Caco-2 (cell line): ENCODE data around the gene EZH2. TPM values are rescaled to one million over a fixed set of nuclear protein-coding genes. Genes with fewer than 3 reads are reported as not detected.

Source experiments
- BruUV-seq: library from RNA; stranded (reverse); fragments of 400-500 nt; replicated peaks from 2 replicates; lab custom pipeline; 2021; lab: Mats Ljungman, UMichigan
- CTCF ChIA-PET: fragments of 300-600 bp; sonication (Branson Sonifier 250); formaldehyde crosslinking; loops from one replicate; lab custom pipeline; 2022; ENCODE audit warnings: antibody characterized with exemption; lab: Charles Lee
- POLR2A ChIA-PET: fragments of 300-600 bp; sonication (Branson Sonifier 250); formaldehyde crosslinking; loops from one replicate; lab custom pipeline; 2022; ENCODE audit warnings: antibody characterized with exemption; lab: Charles Lee
- DNase-seq, 2 experiments: peaks; one replicate each; pipeline versions ENCODE4 v3.0.0 to v3.0.0-alpha.2; 2020 to 2022
- H3K27me3 ChIP-seq: replicated peaks from 2 replicates; pipeline ENCODE4 v1.6.0; 2011; ENCODE audit warnings: low read length; ENCODE audit not compliant: control insufficient read depth, insufficient read depth
- H3K36me3 ChIP-seq: 2 replicates; pipeline ENCODE4 v1.5.1; 2011; ENCODE audit warnings: low read length; ENCODE audit not compliant: control insufficient read depth, insufficient read depth
- H3K4me1 ChIP-seq: fragments of 250-450 bp; sonication (Bioruptor Pico); 2 replicates; pipeline ENCODE4 v1.5.1; 2020; ENCODE audit warnings: mild to moderate bottlenecking
- H3K4me3 ChIP-seq: 2 replicates; pipeline ENCODE4 v1.5.1; 2011; ENCODE audit warnings: low read depth, mild to moderate bottlenecking, control low read depth, low read length
- H3K9me3 ChIP-seq: fragments of 250-450 bp; sonication (Bioruptor Pico); 2 replicates; pipeline ENCODE4 v1.5.1; 2020; ENCODE audit warnings: mild to moderate bottlenecking, moderate library complexity
- H3K27ac Mint-ChIP-seq: one replicate; pipeline ENCODE4 v1.8.0; 2022; ENCODE audit warnings: mixed read lengths; ENCODE audit not compliant: unreplicated experiment
- H3K27me3 Mint-ChIP-seq: one replicate; pipeline ENCODE4 v1.8.0; 2022; ENCODE audit warnings: mixed read lengths; ENCODE audit not compliant: insufficient read depth, unreplicated experiment
- H3K36me3 Mint-ChIP-seq: one replicate; pipeline ENCODE4 v1.8.0; 2022; ENCODE audit warnings: mild to moderate bottlenecking, mixed read lengths; ENCODE audit not compliant: insufficient read depth, unreplicated experiment
- H3K4me1 Mint-ChIP-seq: one replicate; pipeline ENCODE4 v1.8.0; 2022; ENCODE audit warnings: low read depth, mixed read lengths; ENCODE audit not compliant: unreplicated experiment
- H3K4me3 Mint-ChIP-seq: one replicate; pipeline ENCODE4 v1.8.0; 2022; ENCODE audit warnings: mild to moderate bottlenecking, moderate library complexity, mixed read lengths; ENCODE audit not compliant: unreplicated experiment
- H3K9me3 Mint-ChIP-seq: one replicate; pipeline ENCODE4 v1.8.0; 2022; ENCODE audit warnings: mixed read lengths; ENCODE audit not compliant: unreplicated experiment
- CTCF ChIP-seq, 2 experiments: fragments of 200-600 bp in 1 of 2; IDR thresholded peaks; 1 replicate in 1 of 2; 2 replicates in 1 of 2; pipeline versions ENCODE4 v1.5.1 to v1.8.0; 2011 to 2022; ENCODE audit warnings: antibody characterized with exemption in 1 of 2, control low read depth in 1 of 2, inconsistent platforms in 1 of 2, low read depth in 1 of 2, low read length in 1 of 2, mild to moderate bottlenecking in 1 of 2, moderate library complexity in 1 of 2; ENCODE audit not compliant: insufficient read depth in 1 of 2, severe bottlenecking in 1 of 2, unreplicated experiment in 1 of 2
- intact Hi-C: fragments of 100-400 bp; cut with micrococcal nuclease; formaldehyde crosslinking; loops from one replicate; pipeline ENCODE4 v1.10.0; 2022; ENCODE audit not compliant: unreplicated experiment
- total RNA-seq: library from RNA; stranded (reverse); gene quantifications from 2 replicates; pipeline ENCODE4 v1.2.3, GENCODE V29; 2022

EZH2 gene
- total RNA-seq, 1 experiment from 2014 or later, result 63.7 TPM

DNA sequence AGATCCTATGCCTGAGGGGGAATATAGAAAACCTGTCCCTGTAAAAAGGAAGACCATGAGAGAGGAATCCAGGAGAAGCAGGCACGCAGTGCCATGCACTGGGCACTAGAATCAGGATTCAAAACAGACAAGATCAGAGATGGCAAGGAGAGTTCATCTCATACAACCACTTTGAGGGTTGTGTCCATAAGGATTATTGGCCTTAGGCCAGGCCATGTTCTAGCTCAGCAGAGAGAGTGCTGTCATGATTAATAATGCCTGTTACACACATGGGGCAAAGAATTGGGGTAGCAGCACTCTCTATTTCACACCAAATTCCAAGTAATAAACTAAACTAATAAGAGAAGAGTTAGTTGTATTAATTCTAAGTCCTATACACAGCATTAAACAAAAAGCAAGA, 29.1 kb downstream of the EZH2 start:
- Histone ChIP-seq H3K4me1 (no peaks in the 10 kb centered on the region; the same call in 1 of the 2 replicates), H3K27me3 (no peaks in the 10 kb centered on the region), H3K36me3 (no peaks in the 10 kb centered on the region), H3K9me3 (no peaks in the 10 kb centered on the region), H3K4me3 (no peak overlapping the region)
- no TSS peak for BruUV-seq
- Mint-ChIP-seq H3K9me3 (no peaks in the 10 kb centered on the region), H3K27me3 (no peaks in the 10 kb centered on the region), H3K4me3 (no peak overlapping the region), H3K4me1 (peaks cover 9% of the 10 kb centered on the region), H3K27ac (no peak overlapping the region), H3K36me3 (peaks cover 5% of the 10 kb centered on the region)
- POLR2A ChIA-PET, result no interaction called here
- TF ChIP-seq CTCF (IDR thresholded peaks at IDR 0.05; ENCODE audit: insufficient read depth in 1 of 2, low read depth in 1 of 2, low read length in 1 of 2, severe bottlenecking in 1 of 2, unreplicated experiment in 1 of 2), result no peak
- intact Hi-C loops, result loop anchor here (5.0 kb wide), 1 partner anchor 87 kb away; no protein-coding TSS in a partner anchor
- CTCF ChIA-PET, result no interaction called here
- DNase-seq, result no peak

GRCh38 chr7:148852272-148852671, 31.8 kb downstream of the EZH2 start:
- intact Hi-C loops, result no loop called here
- no peak for DNase-seq
- no TSS peak for BruUV-seq

GRCh38 chr7:148850564-148850963, 33.5 kb downstream of the EZH2 start:
- peaks cover 13% of the 10 kb centered on the region for H3K4me1 Mint-ChIP-seq
- CTCF ChIA-PET, result no interaction called here

More at GRCh38 chr7:148852272-148852671, 31.8 kb downstream of the EZH2 start:
- ChIA-PET POLR2A (no interaction called here), CTCF (no interaction called here)
- H3K36me3 Mint-ChIP-seq, result peaks cover 5% of the 10 kb centered on the region
- Histone ChIP-seq H3K4me1 (peaks cover 16% of the 10 kb centered on the region), H3K9me3 (no peaks in the 10 kb centered on the region), H3K27me3 (no peaks in the 10 kb centered on the region), H3K36me3 (no peaks in the 10 kb centered on the region), H3K4me3 (no peak overlapping the region)
- H3K27ac Mint-ChIP-seq, result no peak overlapping the region
- TF ChIP-seq CTCF (IDR thresholded peaks at IDR 0.05; ENCODE audit: insufficient read depth in 1 of 2, low read depth in 1 of 2, low read length in 1 of 2, severe bottlenecking in 1 of 2, unreplicated experiment in 1 of 2), result no peak
- peaks cover 22% of the 10 kb centered on the region for H3K4me1 Mint-ChIP-seq
- H3K4me3 Mint-ChIP-seq, result no peak overlapping the region
- no peaks in the 10 kb centered on the region for H3K27me3 Mint-ChIP-seq
- H3K9me3 Mint-ChIP-seq, result no peaks in the 10 kb centered on the region

More at GRCh38 chr7:148850564-148850963, 33.5 kb downstream of the EZH2 start:
- Histone ChIP-seq H3K4me3 (no peak overlapping the region), H3K9me3 (no peaks in the 10 kb centered on the region), H3K36me3 (no peaks in the 10 kb centered on the region), H3K27me3 (no peaks in the 10 kb centered on the region), H3K4me1 (peaks cover 16% of the 10 kb centered on the region)
- intact Hi-C loops, result no loop called here
- TF ChIP-seq CTCF (IDR thresholded peaks at IDR 0.05; ENCODE audit: insufficient read depth in 1 of 2, low read depth in 1 of 2, low read length in 1 of 2, severe bottlenecking in 1 of 2, unreplicated experiment in 1 of 2), result no peak
- Mint-ChIP-seq H3K27ac (no peak overlapping the region), H3K9me3 (no peaks in the 10 kb centered on the region), H3K27me3 (no peaks in the 10 kb centered on the region), H3K36me3 (no peaks in the 10 kb centered on the region), H3K4me3 (no peak overlapping the region)
- POLR2A ChIA-PET, result no interaction called here
- DNase-seq, result no peak
- no TSS peak for BruUV-seq
